HUES64 (cell line): ENCODE measurements around the gene RNF130.

Source experiments
- H3K27ac ChIP-seq: 2 replicates; pipeline ENCODE4 v1.7.0; 2013; ENCODE audit warnings: low read depth, low read length, inconsistent platforms
- H3K27me3 ChIP-seq: 2 replicates; pipeline ENCODE4 v1.6.1; 2013; ENCODE audit warnings: mild to moderate bottlenecking, low read length; ENCODE audit not compliant: insufficient read depth
- H3K36me3 ChIP-seq: 2 replicates; pipeline ENCODE4 v1.6.1; 2013; ENCODE audit warnings: mild to moderate bottlenecking, low read length; ENCODE audit not compliant: insufficient read depth
- H3K4me1 ChIP-seq: 2 replicates; pipeline ENCODE4 v1.6.1; 2013; ENCODE audit warnings: mild to moderate bottlenecking, low read length, moderate library complexity; ENCODE audit not compliant: insufficient read depth
- H3K4me3 ChIP-seq: 2 replicates; pipeline ENCODE4 v1.5.1; 2013; ENCODE audit warnings: mild to moderate bottlenecking, low read length, moderate library complexity
- H3K9ac ChIP-seq: 2 replicates; pipeline ENCODE4 v1.6.1; 2013; ENCODE audit warnings: mild to moderate bottlenecking, low read depth, low read length
- H3K9me3 ChIP-seq: 2 replicates; pipeline ENCODE4 v1.6.1; 2013; ENCODE audit warnings: low read depth, low read length; ENCODE audit not compliant: insufficient read depth
- WGBS: fragments of 150-250, 120-280 bp; methylation state at CpG from one replicate; pipeline ENCODE4 v1.1.7; 2013; ENCODE audit warnings: missing lambda C conversion rate; 5-methylcytosine and 5-hydroxymethylcytosine counted together

The RNF130 gene

GRCh38 chr5:180114304-180115003, 42.9 kb upstream of the RNF130 start:
- 93% methylated on average over 23 of the region's 23 CpGs for WGBS
- H3K4me3 ChIP-seq, result no peak overlapping the region
- H3K27ac ChIP-seq, result no peak overlapping the region
- H3K36me3 ChIP-seq, result no peaks in the 10 kb centered on the region
- no peaks in the 10 kb centered on the region for H3K27me3 ChIP-seq
- no peaks in the 10 kb centered on the region for H3K9me3 ChIP-seq
- H3K4me1 ChIP-seq, result no peaks in the 10 kb centered on the region
- no peak overlapping the region for H3K9ac ChIP-seq

GRCh38 chr5:180113660-180114303, 42.2 kb upstream of the RNF130 start:
- Histone ChIP-seq H3K36me3 (no peaks in the 10 kb centered on the region), H3K9ac (no peak overlapping the region), H3K4me1 (no peaks in the 10 kb centered on the region), H3K27me3 (no peaks in the 10 kb centered on the region), H3K9me3 (no peaks in the 10 kb centered on the region), H3K27ac (no peak overlapping the region), H3K4me3 (no peak overlapping the region)
- WGBS, result 94% methylated on average over 23 of the region's 23 CpGs

GRCh38 chr5:180112181-180112861, 40.8 kb upstream of the RNF130 start:
- Histone ChIP-seq H3K9ac (no peak overlapping the region), H3K4me3 (no peak overlapping the region), H3K4me1 (no peaks in the 10 kb centered on the region), H3K9me3 (peaks cover under 1% of the 10 kb centered on the region), H3K27ac (no peak overlapping the region), H3K36me3 (no peaks in the 10 kb centered on the region), H3K27me3 (no peaks in the 10 kb centered on the region)
- 91% methylated on average over 15 of the region's 15 CpGs for WGBS

DNA sequence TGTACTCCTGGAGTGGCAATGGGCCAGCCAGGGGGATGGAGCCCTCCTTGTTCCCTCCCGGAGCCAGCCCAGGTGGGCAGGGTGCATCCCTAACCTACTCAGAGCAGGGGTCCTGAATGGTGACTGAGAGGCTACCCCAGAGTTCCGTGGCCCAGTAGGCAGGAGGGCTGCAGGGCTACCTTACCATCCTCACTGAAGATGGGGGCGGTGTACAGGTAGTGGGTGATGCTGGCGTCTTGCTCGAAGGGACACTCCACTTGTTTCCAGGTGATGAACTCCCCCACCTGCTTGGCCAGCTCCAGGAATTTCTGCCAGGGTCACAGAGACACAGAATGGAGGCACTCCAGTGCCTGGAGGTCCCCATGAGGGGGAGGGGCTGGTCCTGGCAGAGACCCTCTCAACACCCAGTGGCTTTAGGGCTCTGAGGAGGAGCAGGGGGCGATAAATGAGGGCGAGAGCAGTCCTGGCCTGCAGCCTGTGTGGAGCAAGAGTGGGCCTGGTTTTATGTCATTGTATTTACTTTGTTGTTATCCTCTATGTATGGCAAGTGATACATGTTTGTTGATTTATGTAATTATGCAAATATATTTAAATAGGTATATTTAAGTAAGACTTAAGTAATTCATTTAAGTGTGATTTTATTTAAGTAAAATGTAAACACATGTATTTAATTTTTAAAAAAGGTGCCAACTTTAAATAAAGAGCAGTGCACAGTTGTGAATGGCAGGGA, 39.9 kb upstream of the RNF130 start:
- no peaks in the 10 kb centered on the region for H3K27me3 ChIP-seq
- no peaks in the 10 kb centered on the region for H3K36me3 ChIP-seq
- no peak overlapping the region for H3K9ac ChIP-seq
- WGBS, result 88% methylated on average over 7 of the region's 7 CpGs
- H3K4me3 ChIP-seq, result no peak overlapping the region
- H3K27ac ChIP-seq, result no peak overlapping the region
- peaks cover 10% of the 10 kb centered on the region for H3K9me3 ChIP-seq
- H3K4me1 ChIP-seq, result no peaks in the 10 kb centered on the region

- H3K27me3 ChIP-seq, result no peaks in the 10 kb centered on the region
- WGBS, result 85% methylated on average over 9 of the region's 9 CpGs
- H3K4me3 ChIP-seq, result no peak overlapping the region
- H3K9me3 ChIP-seq, result peaks cover 17% of the 10 kb centered on the region
- H3K9ac ChIP-seq, result no peak overlapping the region
- H3K4me1 ChIP-seq, result no peaks in the 10 kb centered on the region
- no peaks in the 10 kb centered on the region for H3K36me3 ChIP-seq
- no peak overlapping the region for H3K27ac ChIP-seq
These were observed 38.4 kb upstream of the RNF130 start for GRCh38 chr5:180109920-180110319.

DNA sequence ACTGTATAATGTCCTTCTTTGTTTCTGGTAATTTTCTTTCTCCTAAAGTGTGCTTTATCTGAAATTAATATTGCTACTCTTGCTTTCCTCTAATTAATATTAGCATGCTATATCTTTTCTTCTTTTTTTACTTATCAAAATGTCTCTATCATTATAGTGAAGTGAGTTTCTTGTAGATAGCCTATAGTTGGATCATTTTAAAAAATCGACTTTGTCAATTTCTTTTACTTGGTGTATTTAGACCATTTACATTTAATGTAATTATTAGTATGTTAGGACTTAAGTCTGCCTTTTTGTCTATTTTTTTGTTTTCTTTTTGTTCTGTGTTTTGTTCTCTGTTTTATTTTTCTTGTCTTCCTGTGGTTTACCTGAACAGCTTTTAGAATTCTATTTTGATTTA, 35.4 kb upstream of the RNF130 start:
- Histone ChIP-seq H3K9me3 (peaks cover 17% of the 10 kb centered on the region), H3K36me3 (no peaks in the 10 kb centered on the region), H3K4me1 (no peaks in the 10 kb centered on the region), H3K9ac (no peak overlapping the region), H3K27ac (no peak overlapping the region), H3K4me3 (no peak overlapping the region), H3K27me3 (no peaks in the 10 kb centered on the region)
- no CpG with 5 or more reads among the region's 1 CpG for WGBS

- WGBS, result 89% methylated on average over 5 of the region's 5 CpGs
- H3K9me3 ChIP-seq, result peaks cover 17% of the 10 kb centered on the region
- H3K4me3 ChIP-seq, result no peak overlapping the region
- H3K4me1 ChIP-seq, result no peaks in the 10 kb centered on the region
- H3K27me3 ChIP-seq, result no peaks in the 10 kb centered on the region
- no peak overlapping the region for H3K27ac ChIP-seq
- no peak overlapping the region for H3K9ac ChIP-seq
- no peaks in the 10 kb centered on the region for H3K36me3 ChIP-seq
These were observed 34.3 kb upstream of the RNF130 start for GRCh38 chr5:180105827-180106312.

DNA sequence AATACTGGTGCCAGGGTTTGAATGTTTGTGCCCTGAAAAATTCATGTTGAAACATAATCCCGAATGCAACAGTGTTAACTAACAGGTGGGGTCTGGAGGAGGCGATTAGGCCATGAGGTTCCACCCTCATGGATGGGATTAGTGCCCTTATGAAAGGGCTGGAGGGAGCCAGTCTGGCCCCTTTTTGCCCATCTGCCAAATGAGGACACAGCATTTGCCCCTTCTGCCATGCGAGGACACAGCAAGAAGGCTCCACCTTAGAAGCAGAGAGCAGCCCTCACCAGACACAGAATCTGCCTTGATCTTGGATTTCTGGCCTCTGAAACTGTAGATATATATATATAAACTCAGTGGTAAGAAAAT, 32.6 kb upstream of the RNF130 start:
- peaks cover 17% of the 10 kb centered on the region for H3K9me3 ChIP-seq
- no peaks in the 10 kb centered on the region for H3K36me3 ChIP-seq
- H3K27ac ChIP-seq, result no peak overlapping the region
- WGBS, result 95% methylated on average over 3 of the region's 3 CpGs
- no peak overlapping the region for H3K9ac ChIP-seq
- no peak overlapping the region for H3K4me3 ChIP-seq
- no peaks in the 10 kb centered on the region for H3K4me1 ChIP-seq
- no peaks in the 10 kb centered on the region for H3K27me3 ChIP-seq

DNA sequence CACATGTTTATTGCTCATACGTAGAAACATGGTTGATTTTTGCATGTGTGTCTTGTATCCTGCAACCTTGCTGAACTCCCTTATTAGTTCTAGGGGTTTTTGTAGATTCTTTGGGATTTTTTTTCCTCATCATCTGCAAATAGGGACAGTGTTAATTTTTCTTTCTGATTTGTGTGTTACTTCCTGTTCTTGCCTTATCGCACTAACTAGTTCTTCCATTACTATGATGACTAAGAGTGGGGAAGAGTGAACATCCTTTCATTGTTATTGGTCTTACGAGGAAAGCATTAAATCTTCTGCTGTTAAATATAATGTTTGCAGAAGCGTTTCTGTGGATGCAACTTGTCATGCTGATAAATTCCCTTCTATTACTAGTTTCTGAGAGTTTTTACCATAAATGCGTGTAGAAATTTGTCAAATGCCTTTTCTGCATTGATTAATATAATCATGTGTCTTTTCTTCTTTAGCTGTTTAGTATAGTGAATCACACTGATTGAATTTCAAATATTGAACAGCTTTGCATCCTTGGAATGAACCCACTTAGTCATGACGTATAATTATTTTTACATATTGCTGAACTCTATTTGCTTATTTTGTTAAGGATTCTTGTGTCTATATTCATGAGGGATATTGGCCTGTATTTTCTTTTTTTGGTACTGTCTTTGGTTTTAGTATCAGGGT, 32.1 kb upstream of the RNF130 start:
- H3K27me3 ChIP-seq, result no peaks in the 10 kb centered on the region
- H3K4me1 ChIP-seq, result no peaks in the 10 kb centered on the region
- no peak overlapping the region for H3K9ac ChIP-seq
- no peaks in the 10 kb centered on the region for H3K36me3 ChIP-seq
- no peak overlapping the region for H3K27ac ChIP-seq
- 93% methylated on average over 4 of the region's 6 CpGs for WGBS
- H3K4me3 ChIP-seq, result no peak overlapping the region
- peaks cover 17% of the 10 kb centered on the region for H3K9me3 ChIP-seq

GRCh38 chr5:180102636-180103035, 31.1 kb upstream of the RNF130 start:
- Histone ChIP-seq H3K36me3 (no peaks in the 10 kb centered on the region), H3K4me3 (no peak overlapping the region), H3K9ac (no peak overlapping the region), H3K27me3 (no peaks in the 10 kb centered on the region), H3K27ac (no peak overlapping the region), H3K4me1 (no peaks in the 10 kb centered on the region), H3K9me3 (peaks cover 17% of the 10 kb centered on the region)
- WGBS, result 92% methylated on average over 9 of the region's 9 CpGs
